GM10248 (cell line): ENCODE measurements around the gene HNRNPA1L2.

Experiments used
- CTCF ChIA-PET: fragments of 300-600 bp; sonication (Branson Sonifier 250); formaldehyde crosslinking; extraction: SDS; loops from one replicate; lab custom pipeline; 2021; ENCODE audit warnings: antibody characterized with exemption; lab: Yijun Ruan, JAX
- POLR2A ChIA-PET: fragments of 350-650 bp; sonication (Branson Sonifier 250); formaldehyde crosslinking; extraction: SDS; loops from one replicate; lab custom pipeline; 2020; ENCODE audit warnings: antibody characterized with exemption; lab: Yijun Ruan, JAX
- DNase-seq: peaks from one replicate; pipeline ENCODE4 v3.0.0; 2012; ENCODE audit errors: extremely low spot score
- TF ChIP-seq, protein P1 (sequence below): IDR thresholded peaks from 2 replicates; pipeline ENCODE4 v1.5.1; 2012; ENCODE audit warnings: mild to moderate bottlenecking, low read depth; ENCODE audit errors: extremely low read depth, missing control alignments, control extremely low read depth

The HNRNPA1L2 gene

DNA sequence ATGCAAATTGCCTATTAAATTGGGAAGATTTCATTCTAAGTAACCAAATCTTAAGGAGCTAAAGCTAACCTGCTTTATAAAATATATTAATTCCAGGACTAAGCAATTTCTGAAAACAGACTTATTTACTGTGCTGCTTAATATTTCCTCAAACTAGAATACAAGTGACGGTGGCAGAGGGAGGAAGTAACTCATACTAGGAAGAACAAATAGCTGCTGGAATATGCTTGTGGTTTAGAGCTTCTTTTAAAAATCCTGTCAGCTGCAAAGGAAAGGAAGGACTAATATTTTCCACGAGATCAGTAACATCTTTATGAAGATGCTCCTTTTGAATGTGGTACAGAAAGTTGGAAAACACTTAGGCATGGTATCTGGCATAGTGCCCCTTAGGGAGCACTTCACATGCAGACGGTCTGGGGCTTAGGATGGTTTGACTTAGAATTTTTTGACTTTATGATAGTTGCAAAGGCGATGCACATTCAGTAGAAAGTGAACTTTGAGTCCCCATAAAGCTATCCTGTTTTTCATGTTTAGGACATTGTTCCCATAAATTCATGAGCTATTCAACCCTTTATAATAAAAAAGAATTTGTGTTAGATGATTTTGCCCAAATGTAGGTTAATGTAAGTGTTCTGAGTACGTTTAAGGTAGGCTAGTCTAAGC lies 3.4 kb upstream of the HNRNPA1L2 start:
- CTCF ChIA-PET = interaction anchor here (0.8 to 1.8 kb wide), 7 partner anchors 13 to 329 kb away, joined by 3 to 10 read pairs (median 3); partner anchors contain the start of genes SUGT1 and VPS36
- DNase-seq = no peak
- TF ChIP-seq, protein P1, sequence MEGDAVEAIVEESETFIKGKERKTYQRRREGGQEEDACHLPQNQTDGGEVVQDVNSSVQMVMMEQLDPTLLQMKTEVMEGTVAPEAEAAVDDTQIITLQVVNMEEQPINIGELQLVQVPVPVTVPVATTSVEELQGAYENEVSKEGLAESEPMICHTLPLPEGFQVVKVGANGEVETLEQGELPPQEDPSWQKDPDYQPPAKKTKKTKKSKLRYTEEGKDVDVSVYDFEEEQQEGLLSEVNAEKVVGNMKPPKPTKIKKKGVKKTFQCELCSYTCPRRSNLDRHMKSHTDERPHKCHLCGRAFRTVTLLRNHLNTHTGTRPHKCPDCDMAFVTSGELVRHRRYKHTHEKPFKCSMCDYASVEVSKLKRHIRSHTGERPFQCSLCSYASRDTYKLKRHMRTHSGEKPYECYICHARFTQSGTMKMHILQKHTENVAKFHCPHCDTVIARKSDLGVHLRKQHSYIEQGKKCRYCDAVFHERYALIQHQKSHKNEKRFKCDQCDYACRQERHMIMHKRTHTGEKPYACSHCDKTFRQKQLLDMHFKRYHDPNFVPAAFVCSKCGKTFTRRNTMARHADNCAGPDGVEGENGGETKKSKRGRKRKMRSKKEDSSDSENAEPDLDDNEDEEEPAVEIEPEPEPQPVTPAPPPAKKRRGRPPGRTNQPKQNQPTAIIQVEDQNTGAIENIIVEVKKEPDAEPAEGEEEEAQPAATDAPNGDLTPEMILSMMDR = no peak
- POLR2A ChIA-PET = no interaction called here

DNA sequence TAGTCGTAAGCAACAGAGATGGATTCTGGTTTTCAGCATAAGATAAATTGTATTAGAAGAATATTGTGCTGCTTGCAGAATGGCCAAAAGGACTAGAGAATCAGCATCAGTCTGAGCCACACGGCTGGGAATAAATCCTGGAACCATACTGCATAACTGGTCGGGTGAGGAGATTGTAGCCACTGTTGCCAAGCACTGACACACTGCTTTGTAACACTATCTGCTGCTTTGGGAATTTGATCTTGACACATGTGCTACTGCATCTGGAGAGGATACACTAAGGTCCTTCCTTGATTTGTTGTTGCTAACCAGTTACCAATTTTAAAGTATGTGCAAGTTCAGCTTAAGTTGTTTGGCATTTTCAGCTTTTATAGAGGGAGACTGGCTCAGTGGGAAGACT lies 1.9 kb downstream of the HNRNPA1L2 start:
- no peak for DNase-seq
- ChIA-PET POLR2A (no interaction called here), CTCF (interaction anchor here (1.0 to 1.6 kb wide), 2 partner anchors 10 to 35 kb away, joined by 3 to 6 read pairs; partner anchors contain the start of gene SUGT1)
- TF ChIP-seq, protein P1 = no peak

DNA sequence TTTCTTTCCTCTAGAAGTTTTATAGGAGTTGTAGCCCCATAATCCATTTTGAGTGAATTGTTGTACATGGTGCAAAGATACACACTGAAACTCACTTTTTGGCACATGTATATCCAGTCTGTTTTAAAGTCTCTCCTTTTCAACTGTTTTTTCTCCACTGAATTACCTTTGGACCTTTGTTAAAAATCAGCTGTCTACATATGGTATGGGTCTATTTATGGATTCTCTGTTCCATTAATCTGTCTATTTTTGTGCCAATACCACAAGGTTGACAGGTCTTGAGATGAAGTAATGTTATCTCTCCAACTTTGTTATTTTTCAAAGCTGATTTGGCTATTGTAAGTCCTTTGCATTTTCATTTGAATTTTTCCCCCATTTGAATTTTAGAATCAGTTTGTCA lies 4.7 kb downstream of the HNRNPA1L2 start:
- no peak for DNase-seq
- ChIA-PET POLR2A (no interaction called here), CTCF (interaction anchor here (1.1 kb wide), 1 partner anchor 17 kb away, joined by 3 read pairs; no protein-coding TSS in a partner anchor)
- TF ChIP-seq, protein P1 = no peak

DNA sequence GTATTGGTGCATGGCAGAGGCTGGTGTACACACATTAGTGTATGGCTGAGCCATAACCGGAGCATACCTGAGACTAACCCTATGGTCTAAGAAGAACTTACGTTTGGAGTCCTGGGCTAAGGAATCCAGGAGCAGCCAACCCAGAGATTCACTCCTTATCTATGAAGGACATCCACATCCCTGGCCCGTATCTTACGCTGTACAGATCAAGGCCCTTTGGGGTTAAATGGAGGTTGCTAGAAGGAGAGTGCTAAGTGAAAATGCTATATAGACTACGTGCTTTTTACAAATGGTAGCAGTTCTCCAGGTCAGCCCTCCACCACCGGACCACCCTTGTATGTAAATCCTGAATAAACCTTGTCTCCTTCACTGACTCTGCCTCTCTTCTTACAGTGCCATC lies 8.5 kb downstream of the HNRNPA1L2 start:
- ChIA-PET POLR2A (no interaction called here), CTCF (interaction anchor here (1.3 to 1.5 kb wide), 2 partner anchors 51 to 200 kb away, joined by 4 read pairs; partner anchors contain the start of gene VPS36)
- TF ChIP-seq, protein P1 = no peak
- DNase-seq = no peak

DNA sequence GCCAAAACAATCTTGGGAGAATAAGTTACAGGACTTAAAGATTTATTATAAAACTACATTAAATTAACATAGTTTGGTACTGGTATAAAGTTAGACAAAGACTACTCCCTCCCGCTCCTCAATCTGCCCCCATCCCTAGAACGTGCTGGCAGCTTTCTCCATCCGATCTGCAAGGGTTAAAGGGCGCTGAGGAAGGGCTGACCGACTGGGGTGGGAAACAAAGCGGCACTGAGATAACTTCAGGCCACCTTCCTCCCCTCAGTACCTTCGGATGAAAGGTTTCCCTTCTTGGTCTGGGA lies 9.6 kb downstream of the HNRNPA1L2 start:
- ChIA-PET CTCF (interaction anchor here (1.0 to 6.3 kb wide), 8 partner anchors 10 to 41 kb away, joined by 3 to 55 read pairs (median 4); partner anchors contain the start of gene HNRNPA1L2), POLR2A (interaction anchor here (1.4 to 1.9 kb wide), 2 partner anchors 20 to 35 kb away, joined by 6 read pairs; no protein-coding TSS in a partner anchor)
- TF ChIP-seq, protein P1 = no peak
- DNase-seq = no peak

DNA sequence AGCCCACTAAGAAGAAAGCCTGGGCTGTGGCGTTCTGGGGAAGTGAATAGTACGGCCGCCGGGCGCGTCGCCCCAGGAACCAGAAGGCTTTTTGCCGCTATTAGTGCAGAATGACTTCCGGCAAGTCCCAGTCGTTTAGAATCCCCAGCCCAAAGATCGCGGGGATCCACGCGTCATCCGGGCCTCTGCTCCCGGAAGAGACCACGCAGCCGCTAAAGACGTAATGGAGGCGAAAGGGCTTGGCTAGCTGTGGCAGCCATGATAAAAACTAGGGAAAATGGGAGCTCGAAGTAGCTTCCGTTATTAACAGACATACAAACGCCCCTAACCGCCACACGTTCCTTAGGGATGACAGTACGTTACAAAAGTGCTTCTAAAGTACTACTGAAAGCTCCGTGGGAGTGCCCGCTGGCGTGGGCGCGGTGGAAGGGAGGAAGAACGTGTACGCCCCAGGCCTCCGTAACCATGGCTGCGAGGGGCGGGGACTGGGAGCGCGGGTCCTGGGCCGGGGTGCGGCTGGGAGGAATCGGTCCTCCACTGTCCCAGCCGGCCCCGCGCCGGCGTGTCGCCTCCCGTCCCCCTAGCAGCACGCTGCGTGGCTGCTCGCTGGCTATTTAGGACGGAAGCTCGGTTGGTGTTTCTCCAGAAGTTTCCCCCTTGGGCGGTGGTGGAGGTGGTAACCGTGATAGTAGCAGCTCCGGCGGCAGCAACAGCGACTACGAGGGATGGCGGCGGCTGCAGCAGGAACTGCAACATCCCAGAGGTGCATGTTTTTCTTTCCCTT lies 10.2 kb downstream of the HNRNPA1L2 start, which contains the start of gene SUGT1:
Gene SUGT1, plus strand, starts transcription at position 641 of the 784 bp plus-strand sequence. Its CDS starts 85 bp downstream, at position 726.
- POLR2A ChIA-PET = interaction anchor here (1.0 to 1.9 kb wide), 5 partner anchors 10 to 35 kb away, joined by 3 to 6 read pairs (median 5); no protein-coding TSS in a partner anchor
- peak; percentile 91 for DNase-seq
- TF ChIP-seq, protein P1 = peak; percentile 47
- CTCF ChIA-PET = interaction anchor here (0.9 to 6.3 kb wide), 19 partner anchors 8 to 316 kb away, joined by 3 to 55 read pairs (median 5); partner anchors contain the start of genes HNRNPA1L2 and VPS36
